Urinary bladder (tissue), 4 donors: ENCODE data around the gene MED1. TPM values are rescaled to one million over a fixed set of nuclear protein-coding genes. Genes with fewer than 3 reads are reported as not detected.
"Not testable (repeated sequence)": the region's sequence is repeated elsewhere in the genome, so short reads cannot be mapped to it uniquely, and the experiment has no call there.

Experiments used
- DNase-seq: peaks from one replicate; pipeline ENCODE4 v3.0.0-alpha.2; 2015; ENCODE audit errors: extremely low spot score
- H3K27ac ChIP-seq: one replicate; pipeline ENCODE4 v1.5.1; 2013; ENCODE audit warnings: low read depth, mild to moderate bottlenecking, moderate library complexity
- H3K36me3 ChIP-seq: one replicate; pipeline ENCODE4 v1.6.1; 2013; ENCODE audit warnings: mild to moderate bottlenecking, moderate library complexity; ENCODE audit not compliant: insufficient read depth
- H3K4me1 ChIP-seq: one replicate; pipeline ENCODE4 v1.6.1; 2013; ENCODE audit warnings: mild to moderate bottlenecking, moderate library complexity; ENCODE audit not compliant: insufficient read depth
- H3K4me3 ChIP-seq: one replicate; pipeline ENCODE4 v1.5.1; 2013; ENCODE audit warnings: low read depth, low read length
- WGBS: extraction: QIAGEN DNeasy Blood & Tissue Kit; methylation state at CpG from one replicate; pipeline ENCODE4 v1.1.7; 2013; 5-methylcytosine and 5-hydroxymethylcytosine counted together
- polyA plus RNA-seq: library from polyadenylated mRNA; stranded (reverse); fragments of 200-250 nt; gene quantifications from one replicate; pipeline ENCODE4 v1.2.3, GENCODE V29; 2013
- total RNA-seq: library from RNA; depleted of rRNA; stranded (reverse); fragments of >200 nt; gene quantifications from one replicate; pipeline ENCODE4 v1.2.3, GENCODE V29; 2014
- donor health status: healthy with polysubstance abuse.
- donor health status: healthy.

MED1 gene
- total and polyA plus RNA-seq, 2 donors = 17.1 to 27.4 TPM

DNA sequence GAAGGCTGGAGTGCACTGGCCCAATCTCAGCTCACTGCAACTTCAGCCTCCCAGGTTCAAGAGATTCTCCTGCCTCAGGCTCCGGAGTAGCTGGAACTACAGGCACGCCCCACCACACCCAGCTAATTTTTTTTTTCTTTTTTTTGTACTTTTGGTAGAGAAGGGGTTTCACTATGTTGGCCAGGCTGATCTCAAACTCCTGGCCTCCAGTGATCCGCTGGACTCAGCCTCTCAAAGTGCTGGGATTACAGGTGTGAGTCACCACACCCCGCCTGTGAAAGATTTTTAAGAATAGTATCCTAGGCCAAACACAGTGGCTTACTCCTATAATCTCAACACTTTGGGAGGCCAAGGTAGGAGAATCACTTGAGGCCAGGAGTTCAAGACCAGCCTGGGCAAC is 83.3 kb downstream of the MED1 start:
- not testable (repeated sequence) for H3K4me1 ChIP-seq, H3K27ac ChIP-seq, DNase-seq, H3K4me3 ChIP-seq, H3K36me3 ChIP-seq
- 96% methylated on average over 4 of the region's 4 CpGs for WGBS

DNA sequence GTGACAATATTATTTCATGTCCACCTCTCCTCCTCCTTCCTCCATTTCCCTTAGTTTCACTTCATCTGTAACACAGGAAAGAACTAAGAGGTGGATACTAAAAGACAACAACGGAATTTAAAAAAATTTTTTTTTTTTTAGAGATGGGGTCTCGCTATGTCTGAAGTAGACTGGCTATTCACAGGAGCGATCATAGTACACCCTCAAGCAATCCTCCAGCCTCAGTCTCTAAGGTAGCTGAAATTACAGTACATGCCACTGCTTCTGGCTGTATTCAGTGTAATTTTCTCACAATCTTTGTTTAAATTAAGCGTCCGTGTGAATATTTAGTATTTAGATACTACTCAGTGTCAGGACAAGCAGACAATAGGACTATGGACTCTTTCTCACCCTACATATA is 85.2 kb downstream of the MED1 start:
- 53% methylated on average over 5 of the region's 5 CpGs for WGBS
- DNase-seq = no peak
- H3K4me1 ChIP-seq = no peaks in the 10 kb centered on the region
- H3K27ac ChIP-seq = no peak overlapping the region
- H3K36me3 ChIP-seq = no peaks in the 10 kb centered on the region
- H3K4me3 ChIP-seq = no peak overlapping the region

DNA sequence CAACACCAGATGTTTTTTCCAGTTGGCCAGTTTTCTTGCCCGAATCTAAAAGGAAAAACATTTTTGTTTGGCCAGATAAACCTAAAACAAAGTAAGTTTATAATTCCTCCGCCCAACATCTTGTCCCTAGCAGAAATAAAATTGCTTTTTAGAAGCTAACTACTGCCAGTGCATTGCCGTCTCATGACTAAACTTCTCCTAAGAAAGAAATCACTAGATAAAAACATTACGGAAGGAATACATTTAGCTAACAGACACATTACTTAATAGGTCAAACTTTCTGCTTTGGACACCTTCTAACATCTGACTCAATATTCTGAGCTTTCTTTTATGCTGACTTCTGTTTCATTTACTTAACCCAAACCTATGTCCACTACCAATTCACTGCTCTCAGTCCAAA is 85.8 kb downstream of the MED1 start:
- WGBS = 25% methylated on average over 4 of the region's 4 CpGs
- Histone ChIP-seq H3K27ac (no peak overlapping the region), H3K36me3 (no peaks in the 10 kb centered on the region), H3K4me1 (no peaks in the 10 kb centered on the region), H3K4me3 (no peak overlapping the region)
- DNase-seq = no peak

- 78% methylated on average over 8 of the region's 8 CpGs for WGBS
- no peak overlapping the region for H3K4me3 ChIP-seq
- DNase-seq = no peak
- no peak overlapping the region for H3K27ac ChIP-seq
- no peaks in the 10 kb centered on the region for H3K4me1 ChIP-seq
- H3K36me3 ChIP-seq = no peaks in the 10 kb centered on the region
These were observed 86.6 kb downstream of the MED1 start for GRCh38 chr17:39364236-39365025.

GRCh38 chr17:39361064-39361463 is 90.0 kb downstream of the MED1 start:
- Histone ChIP-seq H3K36me3 (no peaks in the 10 kb centered on the region), H3K4me1 (no peaks in the 10 kb centered on the region), H3K4me3 (no peak overlapping the region), H3K27ac (no peak overlapping the region)
- no peak for DNase-seq
- WGBS = 92% methylated on average over 1 of the region's 1 CpG

DNA sequence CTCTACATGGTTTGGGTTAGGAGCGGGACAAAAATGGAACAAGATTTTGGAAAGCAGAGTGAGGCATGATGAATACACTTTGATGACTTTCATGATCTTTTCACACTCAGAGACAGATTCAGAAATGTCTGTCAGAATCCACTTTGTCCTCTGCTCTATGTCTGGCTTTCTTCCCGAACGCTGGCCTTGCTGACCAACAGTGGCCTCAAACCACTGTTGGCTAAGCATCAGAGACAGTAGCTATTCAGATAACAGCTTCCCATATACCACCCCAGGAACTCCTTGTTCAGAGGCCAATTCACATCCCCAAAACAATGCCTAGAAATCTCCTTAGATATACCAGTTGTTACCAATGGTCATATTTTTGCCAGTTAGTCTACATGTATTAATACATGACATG is 90.5 kb downstream of the MED1 start:
- H3K27ac ChIP-seq = no peak overlapping the region
- DNase-seq = no peak
- H3K36me3 ChIP-seq = no peaks in the 10 kb centered on the region
- 73% methylated on average over 3 of the region's 3 CpGs for WGBS
- no peak overlapping the region for H3K4me3 ChIP-seq
- H3K4me1 ChIP-seq = no peaks in the 10 kb centered on the region

GRCh38 chr17:39359994-39360393 is 91.1 kb downstream of the MED1 start:
- WGBS = 88% methylated on average over 1 of the region's 1 CpG
- H3K4me3 ChIP-seq = no peak overlapping the region
- H3K36me3 ChIP-seq = no peaks in the 10 kb centered on the region
- DNase-seq = no peak
- H3K4me1 ChIP-seq = no peaks in the 10 kb centered on the region
- H3K27ac ChIP-seq = no peak overlapping the region

DNA sequence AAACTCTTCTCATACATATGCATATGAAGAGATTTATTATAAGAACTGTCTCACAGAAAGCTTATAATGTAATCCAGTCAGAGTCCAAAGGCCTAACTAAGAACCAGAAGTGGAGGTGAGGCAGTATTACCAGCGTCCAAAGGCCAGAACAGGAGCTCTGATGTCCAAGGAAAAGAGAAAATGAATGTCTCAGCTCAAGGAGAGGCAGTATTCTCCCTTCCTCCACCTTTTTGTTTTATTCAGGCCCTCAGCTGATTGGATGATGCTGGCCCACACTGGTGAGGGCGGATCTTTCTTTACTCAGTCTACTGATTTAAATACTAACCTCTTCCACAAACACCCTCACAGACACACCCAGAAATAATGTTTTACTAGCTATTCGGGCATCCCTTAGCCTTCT is 93.1 kb downstream of the MED1 start:
- Histone ChIP-seq H3K4me1 (no peaks in the 10 kb centered on the region), H3K36me3 (no peaks in the 10 kb centered on the region), H3K27ac (no peak overlapping the region), H3K4me3 (no peak overlapping the region)
- no peak for DNase-seq
- WGBS = 73% methylated on average over 3 of the region's 3 CpGs

- WGBS = 82% methylated on average over 8 of the region's 8 CpGs
- Histone ChIP-seq H3K36me3 (no peaks in the 10 kb centered on the region), H3K4me1 (no peaks in the 10 kb centered on the region), H3K4me3 (no peak overlapping the region), H3K27ac (no peak overlapping the region)
- no peak for DNase-seq
These were observed 93.6 kb downstream of the MED1 start for GRCh38 chr17:39357488-39357887.

Other genes with a start within 250 kb of the MED1 start
- gene STAC2, start 225.3 kb downstream of the MED1 start, total RNA-seq = 0.32 TPM
- gene STAC2, start 225.3 kb downstream of the MED1 start, polyA plus RNA-seq = 1.1 TPM
- 18.6 TPM for gene FBXL20, start 49.6 kb downstream of the MED1 start, total RNA-seq
- 4.0 TPM for gene FBXL20, start 49.6 kb downstream of the MED1 start, polyA plus RNA-seq
- 42.3 TPM for gene CDK12, start 10.2 kb upstream of the MED1 start, total RNA-seq
- 18.9 TPM for gene CDK12, start 10.2 kb upstream of the MED1 start, polyA plus RNA-seq
- not detected for gene NEUROD2, start 156.7 kb upstream of the MED1 start, total RNA-seq
- not detected for gene NEUROD2, start 156.7 kb upstream of the MED1 start, polyA plus RNA-seq
- gene PPP1R1B, start 175.7 kb upstream of the MED1 start, total RNA-seq = 5.1 TPM
- 17.1 TPM for gene PPP1R1B, start 175.7 kb upstream of the MED1 start, polyA plus RNA-seq
- 18.2 TPM for gene STARD3, start 185.9 kb upstream of the MED1 start, total RNA-seq
- gene STARD3, start 185.9 kb upstream of the MED1 start, polyA plus RNA-seq = 69.4 TPM
- 3.3 TPM for gene TCAP, start 214.1 kb upstream of the MED1 start, total RNA-seq
- gene TCAP, start 214.1 kb upstream of the MED1 start, polyA plus RNA-seq = 0.73 TPM
- not detected for gene PNMT, start 217.2 kb upstream of the MED1 start, total RNA-seq
- 9.3 TPM for gene PNMT, start 217.2 kb upstream of the MED1 start, polyA plus RNA-seq
- 10.0 TPM for gene PGAP3, start 236.8 kb upstream of the MED1 start, total RNA-seq
- gene PGAP3, start 236.8 kb upstream of the MED1 start, polyA plus RNA-seq = 19.1 TPM
- 60.5 TPM for gene ERBB2, start 248.8 kb upstream of the MED1 start, total RNA-seq
- 38.3 TPM for gene ERBB2, start 248.8 kb upstream of the MED1 start, polyA plus RNA-seq